ENCODE measurements around the gene STK11IP. TPM values are rescaled to one million over a fixed set of nuclear protein-coding genes. Genes with fewer than 3 reads are reported as not detected.

STK11IP gene
- total and polyA plus RNA-seq, 10 of the 15 experiments (the other 5 are each of a cell fraction or from before 2014, with no cell fraction given), result 0.42 to 24.0 (median 11.4) TPM

- TF ChIP-seq CTCF (IDR thresholded peaks at IDR 0.05 in 2 of 3, conservative IDR thresholded peaks at IDR 0.05 in 1 of 3; ENCODE audit: control insufficient read depth in 2 of 3, extremely low read depth in 1 of 3, insufficient read depth in 1 of 3, low read depth in 3 of 3, low read length in 3 of 3) (no peak), ZBED1 (IDR thresholded peaks at IDR 0.05; ENCODE audit: borderline replicate concordance) (no peak)
These were observed 18.6 kb upstream of the STK11IP start (continued) for GRCh38 chr2:219578811-219579613.

- no peaks in the 10 kb centered on the region for H3K9me3 ChIP-seq (replicated peaks; ENCODE audit: control insufficient read depth, insufficient read depth, low read length)
- no peaks in the 10 kb centered on the region for H4K20me1 ChIP-seq (ENCODE audit: control insufficient read depth, insufficient read depth)
- SMC1A ChIA-PET (ENCODE audit: uncharacterized antibody, unreplicated experiment), result no interaction called here
- H3K4me3 ChIP-seq, result no peak overlapping the region
- TF ChIP-seq NR2C1 (IDR thresholded peaks at IDR 0.05), result no peak
- TF ChIP-seq IRF3 (IDR thresholded peaks at IDR 0.05), result no peak
- TF ChIP-seq ATF7 (IDR thresholded peaks at IDR 0.05; ENCODE audit: low read depth), result no peak
- TF ChIP-seq MXI1 (IDR thresholded peaks at IDR 0.05; ENCODE audit: low read depth, low read length), result no peak
- TF ChIP-seq RUNX3 (IDR thresholded peaks at IDR 0.05; ENCODE audit: low read length), result no peak
- no peak overlapping the region for H3K27ac ChIP-seq (ENCODE audit: control insufficient read depth, insufficient read depth)
- BruUV-seq (replicated peaks), result no TSS peak
- RAD21 ChIA-PET (ENCODE audit: unreplicated experiment), result no interaction called here
- CTCF ChIA-PET, result interaction anchor here (0.6 to 1.2 kb wide), 3 partner anchors 21 to 213 kb away, joined by 3 to 4 read pairs (median 3); no protein-coding TSS in a partner anchor
- H3K79me2 ChIP-seq (ENCODE audit: control insufficient read depth, insufficient read depth, low read length), result no peaks in the 10 kb centered on the region
- H3K36me3 ChIP-seq (ENCODE audit: control insufficient read depth in 2 of 2, insufficient read depth in 2 of 2, low read length in 1 of 2), result no peaks in the 10 kb centered on the region
- H3K4me1 ChIP-seq (ENCODE audit: control insufficient read depth, insufficient read depth, low read length), result no peaks in the 10 kb centered on the region
- H3K27me3 ChIP-seq (replicated peaks in 1 of 2; ENCODE audit: control insufficient read depth in 2 of 2, insufficient read depth in 2 of 2, low read length in 1 of 2), result peaks cover 1 to 3% of the 10 kb centered on the region in 2 experiments; a peak in 2 of 4 replicates
- no peak overlapping the region for H2AFZ ChIP-seq (ENCODE audit: control insufficient read depth, low read depth, low read length)
- ATAC-seq (no peak), FAIRE-seq (no peak), DNase-seq (ENCODE audit: low read depth, low spot score) (no peak)
- in situ Hi-C loops (cut with MboI) (no loop called here), intact Hi-C loops (cut with micrococcal nuclease; ENCODE audit: unreplicated experiment) (no loop called here)
- no peak overlapping the region for H3K9ac ChIP-seq (ENCODE audit: control insufficient read depth, insufficient read depth, low read length)
- 30% methylated on average over 2 of the region's 2 CpGs for WGBS (ENCODE audit: insufficient coverage, insufficient replicate concordance, low lambda C conversion rate, missing lambda C conversion rate)
- H3K4me2 ChIP-seq (ENCODE audit: control insufficient read depth, insufficient read depth), result no peak overlapping the region
- POLR2A ChIA-PET, result no interaction called here
These were observed 16.3 kb upstream of the STK11IP start for GRCh38 chr2:219581346-219581745.
